HG03039 (cell line): ENCODE data around the gene DIP2C.
"Not testable (repeated sequence)": the region's sequence is repeated elsewhere in the genome, so short reads cannot be mapped to it uniquely, and the experiment has no call there.

Source experiments
- ATAC-seq: cut with Tn5 transposase; IDR thresholded peaks from one replicate; pipeline ENCODE4 v1.9.1; 2021; ENCODE audit warnings: mild to moderate bottlenecking, moderate library complexity; ENCODE audit not compliant: unreplicated experiment

The DIP2C gene

GRCh38 chr10:488933-489215 lies 200.6 kb downstream of the DIP2C start:
- no peak for ATAC-seq

- no peak for ATAC-seq
These were observed 201.2 kb downstream of the DIP2C start for GRCh38 chr10:488081-488932.

- ATAC-seq = no peak
These were observed 202.7 kb downstream of the DIP2C start for GRCh38 chr10:486666-487322.

- no peak for ATAC-seq
These were observed 203.3 kb downstream of the DIP2C start for GRCh38 chr10:486206-486605.

- no peak for ATAC-seq
These were observed 203.7 kb downstream of the DIP2C start for GRCh38 chr10:485776-486175.

GRCh38 chr10:484925-485661 lies 204.4 kb downstream of the DIP2C start:
- ATAC-seq = no peak

GRCh38 chr10:484441-484924 lies 205.0 kb downstream of the DIP2C start:
- ATAC-seq = no peak

GRCh38 chr10:483261-483660 lies 206.2 kb downstream of the DIP2C start:
- ATAC-seq = no peak

GRCh38 chr10:482848-483247 lies 206.6 kb downstream of the DIP2C start:
- no peak for ATAC-seq

GRCh38 chr10:482051-482501 lies 207.4 kb downstream of the DIP2C start:
- ATAC-seq = no peak

GRCh38 chr10:481628-482027 lies 207.8 kb downstream of the DIP2C start:
- ATAC-seq = no peak

- no peak for ATAC-seq
These were observed 208.4 kb downstream of the DIP2C start for GRCh38 chr10:480928-481552.

GRCh38 chr10:480498-480927 lies 209.0 kb downstream of the DIP2C start:
- no peak for ATAC-seq

- ATAC-seq = not testable (repeated sequence)
These were observed 209.6 kb downstream of the DIP2C start for GRCh38 chr10:479706-480497.

- no peak for ATAC-seq
These were observed 210.8 kb downstream of the DIP2C start for GRCh38 chr10:478471-479245.

- ATAC-seq = no peak
These were observed 211.8 kb downstream of the DIP2C start for GRCh38 chr10:477620-478019.

GRCh38 chr10:476455-476780 lies 213.1 kb downstream of the DIP2C start:
- ATAC-seq = no peak

GRCh38 chr10:475709-476454 lies 213.6 kb downstream of the DIP2C start:
- no peak for ATAC-seq

- no peak for ATAC-seq
These were observed 214.5 kb downstream of the DIP2C start for GRCh38 chr10:474946-475345.
